ENCODE results near the gene IFT122.
A peak's percentile ranks its signal among the peaks of the same experiment; 100 is the strongest.

IFT122 gene

GRCh38 chr3:129421236-129421883 lies 18.7 kb upstream of the IFT122 start:
- no peaks in the 10 kb centered on the region for H3K9me3 Mint-ChIP-seq
- H3K36me3 Mint-ChIP-seq (ENCODE audit: low read depth): peaks cover 4% of the 10 kb centered on the region
- no peak overlapping the region for H3K4me3 Mint-ChIP-seq
- no peak overlapping the region for H3K27ac Mint-ChIP-seq
- TF ChIP-seq, protein P1, sequence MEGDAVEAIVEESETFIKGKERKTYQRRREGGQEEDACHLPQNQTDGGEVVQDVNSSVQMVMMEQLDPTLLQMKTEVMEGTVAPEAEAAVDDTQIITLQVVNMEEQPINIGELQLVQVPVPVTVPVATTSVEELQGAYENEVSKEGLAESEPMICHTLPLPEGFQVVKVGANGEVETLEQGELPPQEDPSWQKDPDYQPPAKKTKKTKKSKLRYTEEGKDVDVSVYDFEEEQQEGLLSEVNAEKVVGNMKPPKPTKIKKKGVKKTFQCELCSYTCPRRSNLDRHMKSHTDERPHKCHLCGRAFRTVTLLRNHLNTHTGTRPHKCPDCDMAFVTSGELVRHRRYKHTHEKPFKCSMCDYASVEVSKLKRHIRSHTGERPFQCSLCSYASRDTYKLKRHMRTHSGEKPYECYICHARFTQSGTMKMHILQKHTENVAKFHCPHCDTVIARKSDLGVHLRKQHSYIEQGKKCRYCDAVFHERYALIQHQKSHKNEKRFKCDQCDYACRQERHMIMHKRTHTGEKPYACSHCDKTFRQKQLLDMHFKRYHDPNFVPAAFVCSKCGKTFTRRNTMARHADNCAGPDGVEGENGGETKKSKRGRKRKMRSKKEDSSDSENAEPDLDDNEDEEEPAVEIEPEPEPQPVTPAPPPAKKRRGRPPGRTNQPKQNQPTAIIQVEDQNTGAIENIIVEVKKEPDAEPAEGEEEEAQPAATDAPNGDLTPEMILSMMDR (IDR thresholded peaks at IDR 0.05): no peak
- peaks cover 6% of the 10 kb centered on the region for H3K27me3 Mint-ChIP-seq (ENCODE audit: low read depth, poor library complexity)
- DNase-seq: no peak
- H3K4me1 Mint-ChIP-seq: peaks cover 30% of the 10 kb centered on the region

GRCh38 chr3:129421988-129422745 lies 17.9 kb upstream of the IFT122 start:
- Mint-ChIP-seq H3K27me3 (ENCODE audit: low read depth, poor library complexity) (peaks cover 9% of the 10 kb centered on the region), H3K4me1 (peaks cover 32% of the 10 kb centered on the region), H3K36me3 (ENCODE audit: low read depth) (peaks cover 4% of the 10 kb centered on the region), H3K9me3 (no peaks in the 10 kb centered on the region), H3K27ac (peak overlapping the region; percentile 81), H3K4me3 (no peak overlapping the region)
- TF ChIP-seq, protein P1 (IDR thresholded peaks at IDR 0.05): no peak
- DNase-seq: no peak

- H3K36me3 Mint-ChIP-seq (ENCODE audit: low read depth): peaks cover 4% of the 10 kb centered on the region
- TF ChIP-seq, protein P1 (IDR thresholded peaks at IDR 0.05): no peak
- H3K27me3 Mint-ChIP-seq (ENCODE audit: low read depth, poor library complexity): peaks cover 13% of the 10 kb centered on the region
- H3K4me1 Mint-ChIP-seq: peaks cover 37% of the 10 kb centered on the region
- H3K4me3 Mint-ChIP-seq: no peak overlapping the region
- H3K9me3 Mint-ChIP-seq: no peaks in the 10 kb centered on the region
- H3K27ac Mint-ChIP-seq: peak overlapping the region; percentile 81
- no peak for DNase-seq
Measured at GRCh38 chr3:129422897-129423296, 17.1 kb upstream of the IFT122 start.

DNA sequence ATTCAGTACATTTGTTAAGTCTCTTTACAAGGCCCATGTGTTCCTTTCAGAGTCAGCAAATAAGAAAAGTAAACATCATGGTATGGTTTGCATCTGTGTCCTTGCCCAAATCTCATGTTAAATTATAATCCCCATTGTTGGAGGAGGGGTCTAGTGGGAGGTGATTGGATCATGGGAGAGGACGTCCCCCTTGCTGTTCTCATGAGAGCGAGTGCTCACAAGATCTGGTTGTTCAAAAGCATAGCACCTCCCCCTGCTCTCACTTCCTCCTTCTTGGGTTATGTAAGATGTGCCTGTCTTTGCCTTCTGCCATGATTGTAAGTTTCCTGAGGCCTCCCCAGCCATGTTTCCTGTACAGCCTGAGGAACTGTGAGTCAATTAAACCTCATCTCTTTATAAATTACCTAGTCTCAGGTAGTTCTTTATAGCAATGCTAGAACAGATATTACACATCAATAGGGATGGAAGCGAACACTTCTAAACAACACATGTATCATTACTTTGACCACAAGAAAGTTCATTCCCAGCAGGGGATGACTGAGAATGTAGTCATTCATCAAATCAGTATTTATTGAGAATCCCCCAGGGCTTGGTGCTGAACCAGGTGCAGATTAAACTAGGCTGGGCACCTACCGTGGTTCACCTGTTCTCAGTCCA lies 15.7 kb upstream of the IFT122 start:
- TF ChIP-seq, protein P1 (IDR thresholded peaks at IDR 0.05): no peak
- Mint-ChIP-seq H3K36me3 (ENCODE audit: low read depth) (peaks cover 4% of the 10 kb centered on the region), H3K27ac (peak overlapping the region; percentile 14), H3K4me3 (no peak overlapping the region), H3K9me3 (no peaks in the 10 kb centered on the region), H3K4me1 (peaks cover 40% of the 10 kb centered on the region), H3K27me3 (ENCODE audit: low read depth, poor library complexity) (peaks cover 13% of the 10 kb centered on the region)
- no peak for DNase-seq

- DNase-seq: no peak
- Mint-ChIP-seq H3K4me1 (peaks cover 41% of the 10 kb centered on the region), H3K27me3 (ENCODE audit: low read depth, poor library complexity) (peaks cover 13% of the 10 kb centered on the region)
Measured at GRCh38 chr3:129425213-129425612, 14.8 kb upstream of the IFT122 start.

More at GRCh38 chr3:129425213-129425612, 14.8 kb upstream of the IFT122 start:
- H3K9me3 Mint-ChIP-seq: no peaks in the 10 kb centered on the region
- H3K36me3 Mint-ChIP-seq (ENCODE audit: low read depth): peaks cover 4% of the 10 kb centered on the region
- TF ChIP-seq, protein P1 (IDR thresholded peaks at IDR 0.05): no peak
- H3K4me3 Mint-ChIP-seq: no peak overlapping the region
- H3K27ac Mint-ChIP-seq: no peak overlapping the region
